Neutrophil (primary cell): ENCODE measurements around the gene RADIL.

ENCODE experiments used
- H3K27ac ChIP-seq: fragments of 200-600 bp; sonication (generic); 2 replicates; pipeline ENCODE4 v1.5.1; 2016; ENCODE audit warnings: mild to moderate bottlenecking, moderate library complexity
- H3K27me3 ChIP-seq: fragments of 200-600 bp; sonication (generic); 2 replicates; pipeline ENCODE4 v1.6.0; 2016; ENCODE audit warnings: mild to moderate bottlenecking
- H3K36me3 ChIP-seq: fragments of 200-600 bp; sonication (generic); 2 replicates; pipeline ENCODE4 v1.5.1; 2017
- H3K4me1 ChIP-seq, 2 experiments: fragments of 200-600 bp in 1 of 2; sonication (generic) in 1 of 2; 1 replicate in 1 of 2; 2 replicates in 1 of 2; pipeline versions ENCODE4 v1.5.1 to v1.6.1; 2013 to 2016; ENCODE audit warnings: low read depth in 1 of 2, low read length in 1 of 2, mild to moderate bottlenecking in 1 of 2, moderate library complexity in 1 of 2; ENCODE audit not compliant: control insufficient read depth in 1 of 2, insufficient read depth in 1 of 2
- H3K4me3 ChIP-seq, 2 experiments: fragments of 200-600 bp in 1 of 2; sonication (generic) in 1 of 2; 1 replicate in 1 of 2; 2 replicates in 1 of 2; pipeline ENCODE4 v1.5.1; 2013 to 2016; ENCODE audit warnings: low read depth in 1 of 2, low read length in 1 of 2, mild to moderate bottlenecking in 1 of 2, moderate library complexity in 1 of 2
- H3K9me3 ChIP-seq: fragments of 200-600 bp; sonication (generic); 2 replicates; pipeline ENCODE4 v1.5.1; 2016
- TF ChIP-seq, protein P1 (sequence below): fragments of 200-600 bp; sonication (generic); IDR thresholded peaks from 2 replicates; pipeline ENCODE4 v1.5.1; 2016; ENCODE audit warnings: antibody characterized with exemption

The RADIL gene

DNA sequence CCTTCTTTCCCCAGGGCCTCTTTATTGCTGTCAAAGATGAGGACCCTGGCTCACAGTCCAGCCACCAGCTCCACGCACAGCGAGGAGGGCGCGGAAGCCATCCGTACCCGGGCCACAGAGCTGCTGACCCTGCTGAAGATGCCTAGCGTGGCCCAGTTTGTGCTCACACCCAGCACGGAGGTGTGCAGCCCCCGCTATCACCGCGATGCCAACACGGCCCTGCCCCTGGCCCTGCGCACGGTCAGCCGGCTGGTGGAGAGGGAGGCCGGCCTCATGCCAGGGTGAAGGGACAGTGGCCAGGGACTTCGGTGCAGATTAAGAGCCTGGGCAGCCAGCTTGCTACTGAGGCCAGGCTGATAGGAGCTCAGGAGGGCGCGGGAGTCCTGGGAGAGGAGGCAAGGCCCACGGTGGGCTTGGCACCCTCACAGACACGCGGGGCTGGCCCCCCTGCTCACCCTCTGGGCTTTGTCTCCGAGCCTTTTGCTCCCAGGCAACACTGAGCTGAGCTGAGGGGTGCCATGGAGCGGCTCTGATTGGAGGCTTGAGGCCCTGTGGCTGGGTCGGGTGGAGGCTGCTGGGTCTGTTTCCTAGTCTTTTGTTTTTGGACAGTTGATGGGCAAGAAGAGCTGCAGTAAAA, 92.3 kb downstream of the RADIL start:
- Histone ChIP-seq H3K4me3 (no peak overlapping the region), H3K4me1 (peaks cover 9 to 16% of the 10 kb centered on the region in 2 experiments), H3K27me3 (peaks cover 4% of the 10 kb centered on the region), H3K9me3 (no peaks in the 10 kb centered on the region), H3K27ac (no peak overlapping the region), H3K36me3 (peaks cover 60% of the 10 kb centered on the region)
- TF ChIP-seq, protein P1, sequence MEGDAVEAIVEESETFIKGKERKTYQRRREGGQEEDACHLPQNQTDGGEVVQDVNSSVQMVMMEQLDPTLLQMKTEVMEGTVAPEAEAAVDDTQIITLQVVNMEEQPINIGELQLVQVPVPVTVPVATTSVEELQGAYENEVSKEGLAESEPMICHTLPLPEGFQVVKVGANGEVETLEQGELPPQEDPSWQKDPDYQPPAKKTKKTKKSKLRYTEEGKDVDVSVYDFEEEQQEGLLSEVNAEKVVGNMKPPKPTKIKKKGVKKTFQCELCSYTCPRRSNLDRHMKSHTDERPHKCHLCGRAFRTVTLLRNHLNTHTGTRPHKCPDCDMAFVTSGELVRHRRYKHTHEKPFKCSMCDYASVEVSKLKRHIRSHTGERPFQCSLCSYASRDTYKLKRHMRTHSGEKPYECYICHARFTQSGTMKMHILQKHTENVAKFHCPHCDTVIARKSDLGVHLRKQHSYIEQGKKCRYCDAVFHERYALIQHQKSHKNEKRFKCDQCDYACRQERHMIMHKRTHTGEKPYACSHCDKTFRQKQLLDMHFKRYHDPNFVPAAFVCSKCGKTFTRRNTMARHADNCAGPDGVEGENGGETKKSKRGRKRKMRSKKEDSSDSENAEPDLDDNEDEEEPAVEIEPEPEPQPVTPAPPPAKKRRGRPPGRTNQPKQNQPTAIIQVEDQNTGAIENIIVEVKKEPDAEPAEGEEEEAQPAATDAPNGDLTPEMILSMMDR: no peak

DNA sequence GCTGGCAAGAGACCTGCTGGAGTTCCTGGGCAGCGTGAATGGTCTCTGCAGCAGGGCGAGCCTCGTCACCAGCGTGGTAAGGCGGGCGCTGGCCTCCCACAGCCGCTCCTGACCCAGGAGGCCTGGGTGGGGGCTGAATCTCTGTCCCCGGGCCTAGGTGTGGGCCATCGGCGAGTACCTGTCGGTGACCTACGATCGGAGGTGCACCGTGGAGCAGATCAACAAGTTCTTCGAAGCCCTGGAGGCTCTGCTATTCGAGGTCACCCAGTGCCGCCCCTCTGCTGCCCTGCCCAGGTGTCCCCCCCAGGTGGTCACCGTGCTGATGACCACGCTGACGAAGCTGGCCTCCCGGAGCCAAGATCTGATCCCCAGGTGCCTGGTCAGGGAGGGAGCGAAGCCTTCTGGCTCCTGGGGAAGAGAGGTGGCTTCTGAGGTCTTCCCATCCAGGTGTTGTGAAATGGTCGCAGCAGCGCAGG, 93.0 kb downstream of the RADIL start:
- H3K9me3 ChIP-seq: no peaks in the 10 kb centered on the region
- H3K27ac ChIP-seq: no peak overlapping the region
- TF ChIP-seq, protein P1: no peak
- peaks cover 4% of the 10 kb centered on the region for H3K27me3 ChIP-seq
- peaks cover 66% of the 10 kb centered on the region for H3K36me3 ChIP-seq
- H3K4me1 ChIP-seq: peaks cover 9 to 16% of the 10 kb centered on the region in 2 experiments
- H3K4me3 ChIP-seq: no peak overlapping the region

DNA sequence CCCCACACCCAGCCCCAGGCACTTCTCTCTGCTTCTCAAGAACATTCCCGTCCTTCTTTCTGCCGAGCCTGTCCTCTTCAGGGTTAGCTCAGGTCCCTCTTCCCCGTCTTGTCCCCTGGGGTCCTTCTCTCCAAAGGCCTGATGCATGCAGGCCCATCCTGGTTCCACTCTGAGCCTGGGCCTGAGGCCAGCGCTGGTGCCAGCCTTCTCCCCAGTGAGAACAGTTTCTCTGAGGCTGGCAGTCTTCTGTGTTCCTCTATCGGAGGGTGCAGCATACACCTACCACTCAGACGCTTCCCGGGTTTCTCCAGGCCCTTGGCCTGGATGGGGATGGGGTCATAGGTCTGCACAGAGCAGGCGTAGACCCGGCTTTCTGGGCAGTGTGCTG, 93.4 kb downstream of the RADIL start:
- TF ChIP-seq, protein P1: no peak
- Histone ChIP-seq H3K9me3 (no peaks in the 10 kb centered on the region), H3K4me3 (no peak overlapping the region), H3K27ac (no peak overlapping the region), H3K27me3 (peaks cover 4% of the 10 kb centered on the region), H3K4me1 (peaks cover 8 to 16% of the 10 kb centered on the region in 2 experiments), H3K36me3 (peaks cover 71% of the 10 kb centered on the region)

DNA sequence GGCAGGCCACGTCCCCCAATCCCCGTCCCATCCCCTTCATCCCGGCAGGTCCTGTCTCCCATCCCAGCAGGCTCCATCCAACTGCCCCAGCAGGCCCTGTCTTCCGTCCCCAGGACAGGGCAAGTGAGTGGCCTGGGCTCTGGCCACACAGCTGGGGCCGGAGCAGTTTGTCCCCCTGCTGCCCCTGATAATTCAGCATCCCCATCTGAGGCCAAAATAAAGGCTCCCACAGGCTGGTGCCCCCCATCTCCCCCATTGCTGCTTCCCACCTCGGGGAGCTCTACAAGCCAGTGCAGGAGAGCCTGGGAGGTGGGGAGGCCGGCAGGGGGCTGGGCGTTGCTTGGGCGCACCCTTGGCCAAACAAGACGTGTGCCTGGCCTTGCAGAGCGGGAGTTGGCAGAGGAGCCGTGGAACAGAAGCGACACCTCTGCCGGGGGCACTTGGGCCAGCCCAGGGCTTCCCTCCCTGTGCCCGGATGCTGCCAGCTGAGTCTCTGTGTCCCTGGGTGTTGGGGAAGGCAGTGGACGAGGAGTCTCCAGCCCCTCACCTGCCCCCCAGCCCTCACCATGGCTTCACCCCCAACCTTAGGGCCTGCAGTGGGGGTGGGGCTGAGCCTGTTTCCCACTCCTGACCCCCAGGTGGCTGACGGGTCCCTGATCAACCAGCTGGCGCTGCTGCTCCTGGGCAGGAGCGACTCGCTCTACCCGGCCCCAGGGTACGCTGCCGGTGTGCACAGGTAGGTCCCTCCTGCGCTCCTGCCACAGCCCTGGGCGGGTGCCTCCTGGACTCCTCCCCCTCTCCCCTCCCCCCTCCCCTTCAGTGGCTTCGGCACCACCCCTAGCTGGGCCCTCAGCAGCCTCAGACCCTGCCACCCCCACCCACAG, 94.1 kb downstream of the RADIL start:
- Histone ChIP-seq H3K4me3 (no peak overlapping the region), H3K27me3 (peaks cover 4% of the 10 kb centered on the region), H3K4me1 (peaks cover 5 to 12% of the 10 kb centered on the region in 2 experiments), H3K9me3 (no peaks in the 10 kb centered on the region), H3K27ac (no peak overlapping the region), H3K36me3 (peaks cover 77% of the 10 kb centered on the region)
- TF ChIP-seq, protein P1: no peak

DNA sequence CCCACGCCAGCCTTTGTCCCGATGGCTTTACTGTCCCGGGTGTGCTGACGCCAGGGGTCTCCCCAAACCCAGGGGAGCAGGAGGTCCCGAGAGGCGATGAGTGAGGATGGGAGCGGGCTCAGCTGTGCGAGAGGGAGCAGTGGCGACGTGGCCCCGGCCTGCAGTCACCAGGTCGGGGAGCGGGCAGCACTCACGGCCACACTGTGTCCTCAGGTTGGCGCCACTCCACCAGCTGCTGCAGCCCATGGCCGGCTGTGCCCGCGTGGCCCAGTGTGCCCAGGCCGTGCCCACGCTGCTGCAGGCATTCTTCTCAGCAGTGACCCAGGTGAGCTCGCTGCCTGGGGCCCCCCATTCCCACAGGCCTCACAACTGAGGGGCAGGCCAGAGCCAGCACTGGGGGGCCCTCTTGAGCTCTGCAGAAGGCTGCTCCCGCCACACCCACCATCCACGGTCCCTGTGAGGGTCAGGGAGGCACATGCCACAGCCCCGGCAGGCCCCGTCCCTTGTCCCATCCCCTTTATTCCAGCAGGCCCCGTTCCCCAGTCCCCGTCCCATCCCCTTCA, 94.8 kb downstream of the RADIL start:
- H3K4me3 ChIP-seq: no peak overlapping the region
- peaks cover 4% of the 10 kb centered on the region for H3K27me3 ChIP-seq
- H3K27ac ChIP-seq: no peak overlapping the region
- peaks cover 85% of the 10 kb centered on the region for H3K36me3 ChIP-seq
- TF ChIP-seq, protein P1: no peak
- peaks cover 5 to 12% of the 10 kb centered on the region in 2 experiments for H3K4me1 ChIP-seq
- H3K9me3 ChIP-seq: no peaks in the 10 kb centered on the region
